Measurements from ENCODE around the gene CPEB4.

Gene CPEB4

GRCh38 chr5:173998531-173998930, 110.4 kb downstream of the CPEB4 start:
- DNase-seq (ENCODE audit: low read depth, low spot score) = no peak
- no peak overlapping the region for H3K4me3 ChIP-seq (ENCODE audit: low read length)

GRCh38 chr5:174000076-174000475, 111.9 kb downstream of the CPEB4 start:
- no peak overlapping the region for H3K4me3 ChIP-seq (ENCODE audit: low read length)
- DNase-seq (ENCODE audit: low read depth, low spot score) = no peak

GRCh38 chr5:174003795-174004194, 115.6 kb downstream of the CPEB4 start:
- DNase-seq (ENCODE audit: low read depth, low spot score) = no peak
- H3K4me3 ChIP-seq (ENCODE audit: low read length) = no peak overlapping the region

- DNase-seq (ENCODE audit: low read depth, low spot score) = no peak
- no peak overlapping the region for H3K4me3 ChIP-seq (ENCODE audit: low read length)
Observed at GRCh38 chr5:174008922-174009321, 120.8 kb downstream of the CPEB4 start.

GRCh38 chr5:174010365-174010764, 122.2 kb downstream of the CPEB4 start:
- DNase-seq (ENCODE audit: low read depth, low spot score) = peak; percentile 5
- H3K4me3 ChIP-seq (ENCODE audit: low read length) = no peak overlapping the region

GRCh38 chr5:174011441-174011840, 123.3 kb downstream of the CPEB4 start:
- no peak for DNase-seq (ENCODE audit: low read depth, low spot score)
- no peak overlapping the region for H3K4me3 ChIP-seq (ENCODE audit: low read length)

Data from Jurkat, Clone E6-1 (cell line).